Ovary (tissue), 3 donors: ENCODE measurements around the gene GAMT.

Experiments
- CTCF ChIP-seq, 3 donors: fragments of 450-650 bp in 2 of 3; fragments of 200-600 bp in 1 of 3; IDR thresholded peaks; one replicate each; pipeline versions ENCODE4 v1.5.1 to v1.8.0; 2016 to 2022; ENCODE audit warnings: antibody characterized with exemption in 3 of 3, mild to moderate bottlenecking in 1 of 3
- POLR2A ChIP-seq: fragments of 450-650 bp; IDR thresholded peaks from one replicate; pipeline ENCODE4 v1.6.1; 2017; ENCODE audit warnings: antibody characterized with exemption, mild to moderate bottlenecking, moderate library complexity
- donor health status: DM: no; HTN: no; CAD: no.

GRCh38 chr19:1349211-1349610 lies 52.1 kb downstream of the GAMT start:
- TF ChIP-seq POLR2A (no peak), CTCF (IDR thresholded peaks at IDR 0.05) (no peak)
